ENCODE measurements around the gene MED7. TPM values are rescaled to one million over a fixed set of nuclear protein-coding genes. Genes with fewer than 3 reads are reported as not detected.

Gene MED7, protein sequence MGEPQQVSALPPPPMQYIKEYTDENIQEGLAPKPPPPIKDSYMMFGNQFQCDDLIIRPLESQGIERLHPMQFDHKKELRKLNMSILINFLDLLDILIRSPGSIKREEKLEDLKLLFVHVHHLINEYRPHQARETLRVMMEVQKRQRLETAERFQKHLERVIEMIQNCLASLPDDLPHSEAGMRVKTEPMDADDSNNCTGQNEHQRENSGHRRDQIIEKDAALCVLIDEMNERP
- total RNA-seq (2022) (21.2 and 24.1 TPM in 2 replicates), Bru-seq, nascent RNA (percentile 86 among the genes with signal in this experiment), BruChase-seq, experiment 1, labeled RNA remaining after a 6-hour chase (percentile 88 among the genes with signal in this experiment), BruChase-seq, experiment 2, labeled RNA remaining after a 2-hour chase (percentile 91 among the genes with signal in this experiment)
- long read RNA-seq, transcript MED7-202 (2 exons, 1,382 nt), result minor isoform, 8 of 83 reads
- long read RNA-seq, transcript MED7-201 (2 exons, 2,402 nt), result major isoform, 64 of 83 reads
- long read RNA-seq, partial matches to known transcripts, result 0 of 83 reads
- long read RNA-seq, other reads (novel, unspliced or antisense), result 11 of 83 reads

DNA sequence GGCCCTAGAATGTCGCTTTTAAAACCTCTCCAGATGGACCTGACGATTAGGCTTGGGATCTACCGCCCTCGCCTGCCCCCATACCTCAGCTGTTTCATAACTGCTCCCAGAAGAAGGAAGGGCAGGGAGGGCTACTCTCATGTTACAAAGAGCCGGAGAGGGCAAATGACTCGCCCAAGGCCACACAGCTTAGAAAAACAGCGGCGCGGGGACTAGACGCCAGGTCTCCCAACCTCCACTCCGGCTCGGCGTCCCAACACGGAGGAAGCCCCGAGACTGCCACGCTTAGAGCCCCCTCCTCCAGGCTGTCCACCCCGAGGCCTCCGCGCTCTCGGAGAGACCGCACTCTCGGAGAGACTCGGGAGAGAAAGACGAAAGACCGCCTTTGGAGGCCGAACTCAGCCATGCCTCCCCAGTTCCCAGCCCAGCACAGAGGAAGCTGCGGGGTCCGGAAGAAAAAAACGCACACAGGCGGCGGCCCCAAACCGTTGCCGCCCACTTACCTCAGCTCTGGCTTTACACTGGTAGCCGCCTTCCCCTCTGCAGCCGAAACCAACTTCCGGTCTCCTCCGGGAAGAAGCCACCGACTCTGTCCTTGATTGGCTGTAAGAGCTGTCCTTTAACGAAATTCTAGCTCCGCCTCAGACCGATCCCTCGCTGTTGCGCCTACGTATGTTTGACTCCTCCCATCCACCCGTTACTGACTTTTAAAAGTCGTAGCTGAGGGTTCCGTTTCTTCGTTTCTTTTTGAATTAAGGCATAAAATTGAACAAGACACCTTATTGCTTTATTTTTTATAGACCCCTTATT lies at the start of gene MED7:
Gene MED7 (minus strand): TSS at position 549 of the 810 bp plus-strand sequence. CDS start 3,434 bp downstream, outside the sequence.
- Mint-ChIP-seq H3K27me3 (ENCODE audit: unreplicated experiment) (no peaks in the 10 kb centered on the region), H3K4me1 (ENCODE audit: low read depth, unreplicated experiment) (peaks cover 12% of the 10 kb centered on the region), H3K36me3 (ENCODE audit: insufficient read depth, unreplicated experiment) (peaks cover 40% of the 10 kb centered on the region), H3K9me3 (ENCODE audit: low read depth, unreplicated experiment) (no peaks in the 10 kb centered on the region), H3K4me3 (ENCODE audit: low read depth, unreplicated experiment) (peak within 1 kb of the TSS; percentile 92), H3K27ac (ENCODE audit: unreplicated experiment) (peak within 1 kb of the TSS; percentile 96)
- CTCF ChIA-PET, result interaction anchor here (0.5 to 2.3 kb wide), 8 partner anchors 9 to 331 kb away, joined by 3 to 11 read pairs (median 4); no protein-coding TSS in a partner anchor
- TF ChIP-seq, protein P1, sequence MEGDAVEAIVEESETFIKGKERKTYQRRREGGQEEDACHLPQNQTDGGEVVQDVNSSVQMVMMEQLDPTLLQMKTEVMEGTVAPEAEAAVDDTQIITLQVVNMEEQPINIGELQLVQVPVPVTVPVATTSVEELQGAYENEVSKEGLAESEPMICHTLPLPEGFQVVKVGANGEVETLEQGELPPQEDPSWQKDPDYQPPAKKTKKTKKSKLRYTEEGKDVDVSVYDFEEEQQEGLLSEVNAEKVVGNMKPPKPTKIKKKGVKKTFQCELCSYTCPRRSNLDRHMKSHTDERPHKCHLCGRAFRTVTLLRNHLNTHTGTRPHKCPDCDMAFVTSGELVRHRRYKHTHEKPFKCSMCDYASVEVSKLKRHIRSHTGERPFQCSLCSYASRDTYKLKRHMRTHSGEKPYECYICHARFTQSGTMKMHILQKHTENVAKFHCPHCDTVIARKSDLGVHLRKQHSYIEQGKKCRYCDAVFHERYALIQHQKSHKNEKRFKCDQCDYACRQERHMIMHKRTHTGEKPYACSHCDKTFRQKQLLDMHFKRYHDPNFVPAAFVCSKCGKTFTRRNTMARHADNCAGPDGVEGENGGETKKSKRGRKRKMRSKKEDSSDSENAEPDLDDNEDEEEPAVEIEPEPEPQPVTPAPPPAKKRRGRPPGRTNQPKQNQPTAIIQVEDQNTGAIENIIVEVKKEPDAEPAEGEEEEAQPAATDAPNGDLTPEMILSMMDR (IDR thresholded peaks at IDR 0.05; ENCODE audit: unreplicated experiment), result no peak
- DNase-seq, result peak; percentile 95
- intact Hi-C loops (cut with micrococcal nuclease; ENCODE audit: unreplicated experiment), result loop anchor here (5.0 kb wide), 1 partner anchor 125 kb away; the partner anchor contains the start of gene CYFIP2
- no TSS peak for BruUV-seq (replicated peaks)

GRCh38 chr5:157189223-157189622 lies 46.6 kb upstream of the MED7 start:
- CTCF ChIA-PET, result interaction anchor here (0.6 kb wide), 1 partner anchor 658 kb away, joined by 3 read pairs; no protein-coding TSS in a partner anchor
- no peak overlapping the region for H3K27ac Mint-ChIP-seq (ENCODE audit: unreplicated experiment)
- H3K4me1 Mint-ChIP-seq (ENCODE audit: low read depth, unreplicated experiment), result no peaks in the 10 kb centered on the region
- H3K36me3 Mint-ChIP-seq (ENCODE audit: insufficient read depth, unreplicated experiment), result no peaks in the 10 kb centered on the region
- H3K27me3 Mint-ChIP-seq (ENCODE audit: unreplicated experiment), result peaks cover 60% of the 10 kb centered on the region
- no TSS peak for BruUV-seq (replicated peaks)
- intact Hi-C loops (cut with micrococcal nuclease; ENCODE audit: unreplicated experiment), result no loop called here
- no peak overlapping the region for H3K4me3 Mint-ChIP-seq (ENCODE audit: low read depth, unreplicated experiment)
- TF ChIP-seq, protein P1 (IDR thresholded peaks at IDR 0.05; ENCODE audit: unreplicated experiment), result no peak
- no peak for DNase-seq
- H3K9me3 Mint-ChIP-seq (ENCODE audit: low read depth, unreplicated experiment), result no peaks in the 10 kb centered on the region

GRCh38 chr5:157188270-157188669 lies 45.6 kb upstream of the MED7 start:
- Mint-ChIP-seq H3K27me3 (ENCODE audit: unreplicated experiment) (peaks cover 58% of the 10 kb centered on the region), H3K36me3 (ENCODE audit: insufficient read depth, unreplicated experiment) (no peaks in the 10 kb centered on the region), H3K4me3 (ENCODE audit: low read depth, unreplicated experiment) (no peak overlapping the region), H3K27ac (ENCODE audit: unreplicated experiment) (no peak overlapping the region), H3K4me1 (ENCODE audit: low read depth, unreplicated experiment) (no peaks in the 10 kb centered on the region), H3K9me3 (ENCODE audit: low read depth, unreplicated experiment) (no peaks in the 10 kb centered on the region)
- no TSS peak for BruUV-seq (replicated peaks)
- DNase-seq, result no peak
- CTCF ChIA-PET, result no interaction called here
- intact Hi-C loops (cut with micrococcal nuclease; ENCODE audit: unreplicated experiment), result no loop called here
- TF ChIP-seq, protein P1 (IDR thresholded peaks at IDR 0.05; ENCODE audit: unreplicated experiment), result no peak

- BruUV-seq (replicated peaks), result no TSS peak
- Mint-ChIP-seq H3K9me3 (ENCODE audit: low read depth, unreplicated experiment) (no peaks in the 10 kb centered on the region), H3K27ac (ENCODE audit: unreplicated experiment) (no peak overlapping the region), H3K36me3 (ENCODE audit: insufficient read depth, unreplicated experiment) (no peaks in the 10 kb centered on the region), H3K4me1 (ENCODE audit: low read depth, unreplicated experiment) (no peaks in the 10 kb centered on the region), H3K27me3 (ENCODE audit: unreplicated experiment) (peaks cover 53% of the 10 kb centered on the region), H3K4me3 (ENCODE audit: low read depth, unreplicated experiment) (no peak overlapping the region)
- intact Hi-C loops (cut with micrococcal nuclease; ENCODE audit: unreplicated experiment), result no loop called here
- TF ChIP-seq, protein P1 (IDR thresholded peaks at IDR 0.05; ENCODE audit: unreplicated experiment), result no peak
- CTCF ChIA-PET, result no interaction called here
- no peak for DNase-seq
Observed at GRCh38 chr5:157187046-157187754, 44.5 kb upstream of the MED7 start.
